ENCODE measurements around the gene CHRNA4.
A peak's percentile ranks its signal among the peaks of the same experiment; 100 is the strongest.
"Not testable (repeated sequence)": the region's sequence is repeated elsewhere in the genome, so short reads cannot be mapped to it uniquely, and the experiment has no call there.

Gene CHRNA4

DNA sequence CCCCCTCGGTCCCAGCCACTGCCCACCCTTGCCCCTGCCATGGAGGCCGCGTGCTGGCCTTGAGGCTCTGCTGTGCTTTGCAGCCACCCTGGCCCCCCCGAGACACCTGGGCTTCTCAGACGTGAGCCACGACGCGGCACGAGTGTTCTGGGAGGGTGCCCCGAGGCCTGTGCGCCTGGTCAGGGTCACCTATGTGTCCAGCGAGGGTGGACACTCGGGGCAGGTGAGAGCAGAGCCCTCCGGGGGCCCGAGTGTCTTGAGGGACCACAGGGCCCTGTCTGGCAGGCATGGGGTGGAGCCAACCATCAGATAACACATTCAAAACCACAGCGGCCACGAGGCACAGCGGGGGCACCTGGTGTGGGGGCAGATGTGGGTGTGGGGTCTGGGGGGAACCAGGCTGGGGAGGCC, 49.3 kb downstream of the CHRNA4 start:
- H3K4me3 ChIP-seq, result no peak overlapping the region
- H3K9me3 ChIP-seq, result no peaks in the 10 kb centered on the region
- peaks cover 12% of the 10 kb centered on the region for H3K27me3 ChIP-seq (ENCODE audit: low read depth)
- H3K4me1 ChIP-seq, result no peaks in the 10 kb centered on the region
- in situ Hi-C loops (cut with MboI; ENCODE audit: low sequenced_read_pairs), result no loop called here
- no peaks in the 10 kb centered on the region for H3K36me3 ChIP-seq (replicated peaks)
- DNase-seq (ENCODE audit: low spot score in 2 of 2), result no peak

DNA sequence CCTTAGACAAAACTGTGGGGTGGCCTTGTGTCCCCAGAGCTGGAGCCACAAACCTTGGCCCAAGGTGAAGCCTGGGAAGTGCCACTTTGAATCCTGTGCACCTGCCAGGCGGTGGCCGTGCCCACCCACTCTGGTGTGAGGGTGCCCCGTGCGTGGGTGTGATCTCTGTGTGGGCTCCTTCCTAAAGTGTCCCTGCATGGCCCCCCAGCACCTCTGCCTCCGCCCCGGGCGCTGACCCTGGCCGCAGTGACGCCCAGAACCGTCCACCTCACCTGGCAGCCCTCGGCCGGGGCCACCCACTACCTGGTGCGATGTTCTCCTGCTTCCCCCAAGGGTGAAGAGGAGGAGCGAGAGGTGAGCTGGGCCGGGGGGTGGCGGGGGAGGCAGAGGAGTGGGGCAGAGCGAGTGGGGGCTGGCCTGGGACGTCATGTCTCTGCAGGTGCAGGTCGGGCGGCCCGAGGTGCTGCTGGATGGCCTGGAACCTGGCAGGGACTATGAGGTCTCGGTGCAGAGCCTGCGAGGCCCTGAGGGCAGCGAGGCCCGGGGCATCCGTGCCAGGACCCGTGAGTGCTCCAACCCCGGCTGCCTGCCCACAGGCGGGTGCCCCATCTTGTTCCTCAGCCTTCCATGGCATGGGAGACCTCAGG, 49.8 kb downstream of the CHRNA4 start:
- no peaks in the 10 kb centered on the region for H3K4me1 ChIP-seq
- in situ Hi-C loops (cut with MboI; ENCODE audit: low sequenced_read_pairs), result no loop called here
- no peaks in the 10 kb centered on the region for H3K9me3 ChIP-seq
- H3K4me3 ChIP-seq, result no peak overlapping the region
- peaks cover 15% of the 10 kb centered on the region for H3K27me3 ChIP-seq (ENCODE audit: low read depth)
- H3K36me3 ChIP-seq (replicated peaks), result no peaks in the 10 kb centered on the region
- no peak for DNase-seq (ENCODE audit: low spot score in 2 of 2)

GRCh38 chr20:63310265-63310991, 50.7 kb downstream of the CHRNA4 start:
- no peaks in the 10 kb centered on the region for H3K4me1 ChIP-seq
- no peak overlapping the region for H3K4me3 ChIP-seq
- no peaks in the 10 kb centered on the region for H3K9me3 ChIP-seq
- no peak for DNase-seq (ENCODE audit: low spot score in 2 of 2)
- peaks cover 13% of the 10 kb centered on the region for H3K27me3 ChIP-seq (ENCODE audit: low read depth)
- no peaks in the 10 kb centered on the region for H3K36me3 ChIP-seq (replicated peaks)
- in situ Hi-C loops (cut with MboI; ENCODE audit: low sequenced_read_pairs), result no loop called here

GRCh38 chr20:63309261-63310071, 51.7 kb downstream of the CHRNA4 start:
- H3K27me3 ChIP-seq (ENCODE audit: low read depth), result peaks cover 13% of the 10 kb centered on the region
- H3K4me1 ChIP-seq, result no peaks in the 10 kb centered on the region
- no peaks in the 10 kb centered on the region for H3K36me3 ChIP-seq (replicated peaks)
- in situ Hi-C loops (cut with MboI; ENCODE audit: low sequenced_read_pairs), result no loop called here
- DNase-seq (ENCODE audit: low spot score in 2 of 2), result peak; percentile 13 to 66
- H3K9me3 ChIP-seq, result no peaks in the 10 kb centered on the region
- H3K4me3 ChIP-seq, result no peak overlapping the region

- H3K4me1 ChIP-seq, result no peaks in the 10 kb centered on the region
- no peaks in the 10 kb centered on the region for H3K9me3 ChIP-seq
- DNase-seq (ENCODE audit: low spot score in 2 of 2), result no peak
- peaks cover 13% of the 10 kb centered on the region for H3K27me3 ChIP-seq (ENCODE audit: low read depth)
- in situ Hi-C loops (cut with MboI; ENCODE audit: low sequenced_read_pairs), result no loop called here
- H3K4me3 ChIP-seq, result no peak overlapping the region
- H3K36me3 ChIP-seq (replicated peaks), result no peaks in the 10 kb centered on the region
Observed at GRCh38 chr20:63308218-63308911, 52.8 kb downstream of the CHRNA4 start.

DNA sequence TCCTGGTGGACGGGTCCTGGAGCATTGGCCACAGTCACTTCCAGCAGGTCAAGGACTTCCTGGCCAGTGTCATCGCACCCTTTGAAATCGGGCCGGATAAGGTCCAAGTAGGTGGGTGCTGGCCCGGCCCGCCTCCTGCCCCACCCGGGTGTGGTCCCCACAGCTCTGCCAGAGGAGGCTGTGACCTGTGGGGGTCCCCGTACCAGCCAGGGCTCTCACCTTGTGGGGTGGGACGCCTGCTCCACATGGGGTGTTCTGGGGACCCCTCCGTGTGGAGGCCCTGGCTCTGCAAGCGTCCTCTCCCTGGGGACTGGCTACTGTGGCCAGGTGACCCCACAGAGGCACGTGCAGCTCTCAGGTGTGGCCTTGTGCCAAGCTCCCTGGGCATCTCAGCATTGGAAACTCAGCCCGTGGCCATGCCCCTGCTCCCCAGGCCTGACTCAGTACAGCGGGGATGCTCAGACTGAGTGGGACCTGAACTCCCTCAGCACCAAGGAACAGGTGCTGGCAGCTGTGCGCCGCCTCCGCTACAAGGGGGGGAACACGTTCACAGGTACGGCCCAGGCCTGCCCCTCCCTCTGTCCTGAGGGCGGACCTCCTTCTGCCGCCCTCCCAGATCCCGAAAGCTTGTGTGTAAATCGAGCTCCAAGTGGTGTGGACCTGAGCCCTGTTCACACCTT, 53.5 kb downstream of the CHRNA4 start:
- H3K4me1 ChIP-seq, result no peaks in the 10 kb centered on the region
- peaks cover 13% of the 10 kb centered on the region for H3K27me3 ChIP-seq (ENCODE audit: low read depth)
- H3K4me3 ChIP-seq, result no peak overlapping the region
- no peaks in the 10 kb centered on the region for H3K9me3 ChIP-seq
- no peaks in the 10 kb centered on the region for H3K36me3 ChIP-seq (replicated peaks)
- DNase-seq (ENCODE audit: low spot score in 2 of 2), result no peak
- in situ Hi-C loops (cut with MboI; ENCODE audit: low sequenced_read_pairs), result no loop called here

DNA sequence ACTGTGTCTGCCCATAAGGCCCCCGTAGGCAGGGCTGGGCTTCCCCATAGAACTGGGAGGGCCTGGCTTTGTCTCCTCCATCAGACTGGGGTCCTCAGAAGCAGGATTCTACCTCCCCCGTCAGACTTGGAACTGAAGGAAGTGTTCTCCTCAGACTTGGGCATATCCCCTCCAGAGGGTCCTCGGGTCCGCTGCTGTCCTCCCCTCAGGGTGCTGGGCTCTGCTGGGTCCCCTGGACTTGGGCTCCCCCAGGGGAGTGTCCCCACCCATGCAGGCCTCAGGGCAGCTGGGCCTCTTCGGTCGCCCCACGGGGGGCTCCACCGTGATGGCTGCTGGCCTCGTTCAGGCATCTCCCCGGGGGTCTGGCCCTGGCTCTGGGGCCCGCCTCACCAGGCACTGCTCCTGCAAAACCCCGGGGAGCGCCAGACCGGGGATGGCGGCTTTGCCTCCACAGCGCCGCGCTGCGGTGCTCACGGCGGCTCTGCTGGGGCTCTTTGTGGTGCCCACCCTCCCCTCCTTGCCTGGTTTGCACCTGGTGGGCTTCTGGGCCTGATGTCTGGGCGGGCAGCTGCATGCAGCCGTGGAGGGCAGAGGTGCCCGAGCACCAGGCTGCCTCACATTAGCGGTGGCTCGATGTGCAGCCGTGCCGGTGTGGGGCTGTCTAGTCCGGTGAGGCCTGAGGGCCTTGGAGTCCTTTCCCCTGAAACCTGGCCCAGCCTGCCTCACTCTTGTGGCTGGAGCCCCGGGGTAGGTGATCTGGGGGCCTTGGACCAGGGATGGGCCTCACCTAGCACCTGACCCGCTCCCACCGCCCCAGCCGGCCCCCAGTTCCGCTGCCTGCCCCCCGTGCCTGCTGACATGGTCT, 54.2 kb downstream of the CHRNA4 start:
- DNase-seq (ENCODE audit: low spot score in 2 of 2), result no peak
- H3K4me1 ChIP-seq, result no peaks in the 10 kb centered on the region
- H3K27me3 ChIP-seq (ENCODE audit: low read depth), result peaks cover 13% of the 10 kb centered on the region
- no peak overlapping the region for H3K4me3 ChIP-seq
- no peaks in the 10 kb centered on the region for H3K36me3 ChIP-seq (replicated peaks)
- in situ Hi-C loops (cut with MboI; ENCODE audit: low sequenced_read_pairs), result no loop called here
- no peaks in the 10 kb centered on the region for H3K9me3 ChIP-seq

- H3K4me1 ChIP-seq; in situ Hi-C loops (cut with MboI; ENCODE audit: low sequenced_read_pairs); H3K36me3 ChIP-seq (replicated peaks); DNase-seq (ENCODE audit: low spot score in 2 of 2); H3K9me3 ChIP-seq; H3K4me3 ChIP-seq: not testable (repeated sequence)
- H3K27me3 ChIP-seq (ENCODE audit: low read depth), result peaks cover 18% of the 10 kb centered on the region
Observed at GRCh38 chr20:63305933-63306672, 55.0 kb downstream of the CHRNA4 start.

GRCh38 chr20:63305393-63305792, 55.8 kb downstream of the CHRNA4 start:
- in situ Hi-C loops (cut with MboI; ENCODE audit: low sequenced_read_pairs), result no loop called here
- DNase-seq (ENCODE audit: low spot score in 2 of 2), result no peak
- H3K9me3 ChIP-seq, result no peaks in the 10 kb centered on the region
- no peak overlapping the region for H3K4me3 ChIP-seq
- peaks cover 21% of the 10 kb centered on the region for H3K27me3 ChIP-seq (ENCODE audit: low read depth)
- no peaks in the 10 kb centered on the region for H3K36me3 ChIP-seq (replicated peaks)
- H3K4me1 ChIP-seq, result no peaks in the 10 kb centered on the region

DNA sequence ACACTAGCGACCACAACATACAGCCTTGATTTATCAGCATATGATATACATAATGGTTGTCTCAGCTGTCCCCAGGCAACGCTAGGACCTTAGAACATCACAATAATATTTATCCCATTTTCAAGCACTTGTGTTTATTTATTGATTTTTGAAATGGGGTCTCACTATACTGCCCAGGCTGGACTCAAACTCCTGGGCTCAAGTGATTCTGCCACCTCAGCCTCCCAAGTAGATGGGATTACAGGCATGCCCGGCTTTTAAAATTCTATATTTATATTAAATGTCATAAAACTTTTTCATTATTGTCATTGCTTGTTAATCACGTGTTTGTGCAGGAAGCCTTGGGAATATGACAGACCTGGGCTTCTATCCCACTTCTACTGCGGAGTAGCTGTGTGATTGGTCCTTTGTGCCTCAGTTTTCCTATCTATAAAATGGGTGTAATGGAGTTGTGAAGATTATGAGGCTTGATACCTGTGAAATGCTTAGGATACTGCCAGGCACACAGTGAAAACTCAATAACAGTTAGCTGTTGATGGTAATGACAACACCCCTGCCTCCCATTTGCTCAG, 58.0 kb downstream of the CHRNA4 start:
- peaks cover 23% of the 10 kb centered on the region for H3K27me3 ChIP-seq (ENCODE audit: low read depth)
- no peak for DNase-seq (ENCODE audit: low spot score in 2 of 2)
- H3K4me3 ChIP-seq, result no peak overlapping the region
- H3K36me3 ChIP-seq (replicated peaks), result no peaks in the 10 kb centered on the region
- no peaks in the 10 kb centered on the region for H3K4me1 ChIP-seq
- in situ Hi-C loops (cut with MboI; ENCODE audit: low sequenced_read_pairs), result no loop called here
- no peaks in the 10 kb centered on the region for H3K9me3 ChIP-seq

- Histone ChIP-seq H3K4me1 (no peaks in the 10 kb centered on the region), H3K4me3 (no peak overlapping the region), H3K27me3 (ENCODE audit: low read depth) (peaks cover 28% of the 10 kb centered on the region), H3K36me3 (replicated peaks) (no peaks in the 10 kb centered on the region), H3K9me3 (no peaks in the 10 kb centered on the region)
- no peak for DNase-seq (ENCODE audit: low spot score in 2 of 2)
- in situ Hi-C loops (cut with MboI; ENCODE audit: low sequenced_read_pairs), result no loop called here
Observed at GRCh38 chr20:63301671-63302070, 59.5 kb downstream of the CHRNA4 start.
